ENCODE data around the gene FLT1.

The FLT1 gene

DNA sequence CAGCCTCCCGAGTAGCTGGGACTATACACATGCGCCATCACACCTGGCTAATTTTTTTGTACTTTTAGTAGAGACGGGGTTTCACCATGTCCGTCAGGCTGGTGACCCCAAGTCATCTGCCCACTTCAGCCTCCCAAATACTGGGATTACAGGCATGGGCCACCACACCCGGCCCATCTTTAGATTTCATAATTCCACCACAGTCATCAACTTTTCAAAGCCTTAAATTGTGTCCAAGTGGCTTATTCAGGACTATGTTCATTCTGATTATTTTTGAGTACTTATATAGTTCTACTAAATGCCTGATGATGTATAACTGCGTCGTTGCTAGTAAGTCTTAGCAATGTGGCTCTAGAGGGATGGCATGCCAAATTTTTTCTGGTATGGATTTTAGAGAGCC, 36.9 kb downstream of the FLT1 start:
- no peaks in the 10 kb centered on the region for H3K36me3 ChIP-seq

DNA sequence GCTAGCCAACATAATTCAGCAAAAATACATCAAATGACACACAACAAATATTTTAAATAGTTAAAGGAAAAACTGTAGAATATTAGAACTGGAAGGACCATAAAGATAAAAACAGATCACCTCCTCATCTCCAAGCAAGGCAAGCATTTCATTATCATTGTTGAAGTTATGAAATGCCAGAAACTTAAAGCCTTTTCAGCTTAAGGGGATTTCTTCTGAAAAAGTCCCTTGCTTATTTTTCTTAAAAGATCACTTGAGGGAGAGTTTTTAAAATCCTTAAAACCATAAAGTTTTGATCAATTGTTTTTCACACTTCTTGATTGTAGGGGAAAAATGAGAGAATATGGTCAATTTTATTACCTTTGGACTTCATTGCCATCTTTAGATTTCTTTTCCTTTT, 37.4 kb downstream of the FLT1 start:
- Histone ChIP-seq H3K36me3 (no peaks in the 10 kb centered on the region), H3K4me3 (no peak overlapping the region), H3K27me3 (peaks cover 0 to 5% of the 10 kb centered on the region in 2 donors), H3K4me1 (peaks cover 0 to 2% (median under 1%) of the 10 kb centered on the region in 4 donors), H3K9me3 (no peaks in the 10 kb centered on the region), H3K27ac (no peak overlapping the region)
- no peak for DNase-seq
- intact Hi-C loops (cut with DNase I; ENCODE audit: low total_unique reads) = no loop called here
- TF ChIP-seq, protein P1, sequence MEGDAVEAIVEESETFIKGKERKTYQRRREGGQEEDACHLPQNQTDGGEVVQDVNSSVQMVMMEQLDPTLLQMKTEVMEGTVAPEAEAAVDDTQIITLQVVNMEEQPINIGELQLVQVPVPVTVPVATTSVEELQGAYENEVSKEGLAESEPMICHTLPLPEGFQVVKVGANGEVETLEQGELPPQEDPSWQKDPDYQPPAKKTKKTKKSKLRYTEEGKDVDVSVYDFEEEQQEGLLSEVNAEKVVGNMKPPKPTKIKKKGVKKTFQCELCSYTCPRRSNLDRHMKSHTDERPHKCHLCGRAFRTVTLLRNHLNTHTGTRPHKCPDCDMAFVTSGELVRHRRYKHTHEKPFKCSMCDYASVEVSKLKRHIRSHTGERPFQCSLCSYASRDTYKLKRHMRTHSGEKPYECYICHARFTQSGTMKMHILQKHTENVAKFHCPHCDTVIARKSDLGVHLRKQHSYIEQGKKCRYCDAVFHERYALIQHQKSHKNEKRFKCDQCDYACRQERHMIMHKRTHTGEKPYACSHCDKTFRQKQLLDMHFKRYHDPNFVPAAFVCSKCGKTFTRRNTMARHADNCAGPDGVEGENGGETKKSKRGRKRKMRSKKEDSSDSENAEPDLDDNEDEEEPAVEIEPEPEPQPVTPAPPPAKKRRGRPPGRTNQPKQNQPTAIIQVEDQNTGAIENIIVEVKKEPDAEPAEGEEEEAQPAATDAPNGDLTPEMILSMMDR (IDR thresholded peaks at IDR 0.05) = no peak

More for the DNA sequence above, 36.9 kb downstream of the FLT1 start:
- TF ChIP-seq, protein P1 (IDR thresholded peaks at IDR 0.05) = no peak
- DNase-seq = no peak
- Histone ChIP-seq H3K9me3 (no peaks in the 10 kb centered on the region), H3K4me3 (no peak overlapping the region), H3K4me1 (no peaks in the 10 kb centered on the region), H3K27me3 (peaks cover 0 to 7% of the 10 kb centered on the region in 2 donors), H3K27ac (no peak overlapping the region)
- intact Hi-C loops (cut with DNase I; ENCODE audit: low total_unique reads) = no loop called here

DNA sequence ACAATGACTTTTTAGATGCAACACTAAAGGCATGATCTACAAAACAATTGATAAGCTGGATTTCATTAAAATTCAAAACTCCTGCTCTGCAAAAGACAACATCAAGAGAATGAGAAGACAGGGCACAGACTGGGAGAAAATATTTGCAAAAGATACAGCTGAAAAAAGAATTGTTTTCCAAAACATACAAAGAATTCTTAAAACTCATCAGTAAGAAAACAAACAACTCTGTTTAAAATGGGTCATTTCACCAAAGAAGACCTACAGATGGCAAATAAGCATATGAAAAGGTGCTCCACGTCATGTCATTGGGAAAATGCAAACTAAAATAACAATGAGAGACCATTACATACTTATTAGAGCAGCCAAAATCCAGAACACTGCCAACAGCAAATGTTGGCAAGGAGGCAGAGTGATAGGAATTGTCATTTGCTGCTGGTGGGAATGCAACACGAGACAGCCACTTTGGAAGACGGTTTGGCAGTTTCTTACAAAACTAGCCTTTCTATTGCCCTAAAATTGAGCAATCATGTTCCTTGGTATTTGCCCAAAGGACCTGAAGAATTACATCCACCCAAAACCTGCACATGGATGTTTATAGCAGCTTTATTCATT, 39.2 kb downstream of the FLT1 start:
- intact Hi-C loops (cut with DNase I; ENCODE audit: low total_unique reads) = no loop called here
- Histone ChIP-seq H3K36me3 (no peaks in the 10 kb centered on the region), H3K9me3 (no peaks in the 10 kb centered on the region), H3K27ac (no peak overlapping the region), H3K4me3 (no peak overlapping the region), H3K27me3 (no peaks in the 10 kb centered on the region), H3K4me1 (peaks cover 0 to 16% (median 11%) of the 10 kb centered on the region in 4 donors)
- DNase-seq = no peak
- TF ChIP-seq, protein P1 (IDR thresholded peaks at IDR 0.05) = no peak

DNA sequence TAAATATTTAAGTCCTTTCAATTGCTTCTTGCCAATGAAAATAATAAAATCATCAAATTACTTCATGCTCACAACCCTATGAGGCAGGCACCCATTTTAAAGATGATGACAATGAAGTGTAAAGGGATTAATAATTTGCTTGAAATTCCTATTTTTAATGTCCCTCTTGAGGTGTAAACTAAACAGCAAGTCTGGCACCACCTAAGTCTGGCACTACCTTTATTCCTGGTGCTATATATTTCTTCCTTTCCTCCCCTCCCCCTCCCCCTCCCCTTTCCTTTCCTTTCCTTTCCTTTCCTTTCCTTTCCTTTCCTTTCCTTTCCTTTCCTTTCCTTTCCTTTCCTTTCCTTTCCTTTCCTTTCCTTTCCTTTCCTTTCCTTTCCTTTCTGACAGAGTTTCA, 42.2 kb downstream of the FLT1 start:
- DNase-seq = no peak
- Histone ChIP-seq H3K27me3 (no peaks in the 10 kb centered on the region), H3K36me3 (no peaks in the 10 kb centered on the region), H3K9me3 (peaks cover 0 to 8% (median 5%) of the 10 kb centered on the region in 3 donors), H3K27ac (no peak overlapping the region), H3K4me1 (peaks cover 0 to 16% (median 11%) of the 10 kb centered on the region in 4 donors), H3K4me3 (no peak overlapping the region)
- TF ChIP-seq, protein P1 (IDR thresholded peaks at IDR 0.05) = no peak
- intact Hi-C loops (cut with DNase I; ENCODE audit: low total_unique reads) = no loop called here

DNA sequence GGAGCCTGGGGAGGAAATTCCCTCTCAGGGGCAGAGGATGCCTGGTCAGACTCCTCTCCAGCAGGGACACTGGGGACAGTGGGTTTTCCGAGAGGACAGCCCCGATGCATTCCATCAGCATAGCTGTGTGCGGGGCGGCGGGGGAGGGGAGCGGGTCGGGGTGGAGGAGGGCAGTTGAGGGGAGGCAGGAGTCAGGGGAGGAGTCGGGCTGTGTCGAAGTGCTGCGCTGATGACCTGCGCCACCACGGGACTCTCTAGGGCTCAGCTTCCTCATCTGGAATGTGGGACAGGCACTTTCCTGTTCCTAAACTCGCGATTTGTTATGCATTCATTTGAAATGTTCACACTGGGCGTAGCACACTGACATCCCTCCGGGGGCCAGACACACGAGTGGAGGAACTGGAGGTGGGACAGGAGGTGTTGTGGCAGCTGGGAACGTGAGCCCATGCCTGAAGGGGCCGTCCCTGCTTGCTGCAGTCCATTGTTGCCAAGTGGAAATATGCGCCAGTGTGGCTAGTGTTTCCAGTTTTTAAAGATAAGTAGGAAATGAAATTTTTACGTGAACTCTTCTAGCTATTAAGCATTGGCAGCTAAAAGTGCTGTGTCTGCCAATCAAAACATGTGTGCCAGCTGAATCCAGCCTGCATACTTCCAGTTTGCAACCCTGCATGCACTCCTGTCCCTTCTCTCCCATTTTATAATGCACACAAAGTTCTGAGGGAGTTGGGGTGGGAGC, 43.3 kb downstream of the FLT1 start:
- Histone ChIP-seq H3K27me3 (no peaks in the 10 kb centered on the region), H3K4me3 (peak overlapping the region; percentile 1 to 36), H3K27ac (no peak overlapping the region), H3K4me1 (peaks cover 0 to 16% (median 11%) of the 10 kb centered on the region in 4 donors), H3K9me3 (peaks cover 0 to 9% (median 5%) of the 10 kb centered on the region in 3 donors), H3K36me3 (no peaks in the 10 kb centered on the region)
- DNase-seq = peak in 1 of 2 donors; percentile 22
- intact Hi-C loops (cut with DNase I; ENCODE audit: low total_unique reads) = no loop called here
- TF ChIP-seq, protein P1 (IDR thresholded peaks at IDR 0.05) = no peak

All from tibial artery (tissue), 4 donors.